ENCODE measurements around the gene SPTBN2. TPM values are rescaled to one million over a fixed set of nuclear protein-coding genes. Genes with fewer than 3 reads are reported as not detected.
"Not testable (repeated sequence)": the region's sequence is repeated elsewhere in the genome, so short reads cannot be mapped to it uniquely, and the experiment has no call there.

SPTBN2 gene
- polyA plus RNA-seq, 3 donors: 51.2 to 65.8 (median 52.4) TPM

DNA sequence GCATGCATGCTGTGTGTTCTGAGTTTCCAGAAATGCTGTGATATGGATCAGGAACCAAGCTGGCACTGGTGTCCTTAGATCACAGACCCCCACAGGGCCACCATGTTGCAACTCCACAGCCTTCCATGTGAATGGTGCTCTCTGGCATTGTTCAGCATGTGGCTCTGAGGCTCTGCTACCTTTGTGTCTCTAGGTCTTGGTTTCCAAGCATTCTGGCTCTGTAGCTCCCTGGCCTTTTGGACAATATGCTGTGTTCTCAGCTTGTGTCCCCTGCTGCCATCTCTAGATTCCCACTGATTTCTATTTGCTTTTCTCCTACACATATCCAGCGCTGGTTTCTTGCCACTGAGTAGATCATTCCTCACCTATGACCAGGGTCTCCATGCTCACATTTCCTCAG is 3.9 kb downstream of the SPTBN2 start:
- no peak for DNase-seq (ENCODE audit: low read depth in 3 of 3, low spot score in 2 of 3)

DNA sequence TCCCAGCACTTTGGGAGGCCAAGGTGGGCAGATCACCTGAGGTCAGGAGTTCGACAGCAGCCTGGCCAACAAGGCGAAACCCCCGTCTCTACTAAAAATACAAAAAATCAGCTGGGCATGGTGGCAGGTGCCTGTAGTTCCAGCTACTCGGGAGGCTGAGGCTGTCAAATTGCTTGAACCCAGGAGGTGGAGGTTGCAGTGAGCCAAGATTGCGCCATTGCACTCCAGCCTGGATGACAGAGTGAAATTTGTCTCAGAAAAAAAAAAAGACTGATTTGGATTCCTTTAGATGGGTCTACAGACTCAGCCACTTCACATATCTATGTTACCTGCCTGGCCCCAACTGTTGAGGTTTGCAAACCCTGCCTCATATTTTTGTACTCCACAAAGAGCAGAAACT is 4.8 kb downstream of the SPTBN2 start:
- not testable (repeated sequence) for DNase-seq (ENCODE audit: low read depth in 3 of 3, low spot score in 2 of 3)

DNA sequence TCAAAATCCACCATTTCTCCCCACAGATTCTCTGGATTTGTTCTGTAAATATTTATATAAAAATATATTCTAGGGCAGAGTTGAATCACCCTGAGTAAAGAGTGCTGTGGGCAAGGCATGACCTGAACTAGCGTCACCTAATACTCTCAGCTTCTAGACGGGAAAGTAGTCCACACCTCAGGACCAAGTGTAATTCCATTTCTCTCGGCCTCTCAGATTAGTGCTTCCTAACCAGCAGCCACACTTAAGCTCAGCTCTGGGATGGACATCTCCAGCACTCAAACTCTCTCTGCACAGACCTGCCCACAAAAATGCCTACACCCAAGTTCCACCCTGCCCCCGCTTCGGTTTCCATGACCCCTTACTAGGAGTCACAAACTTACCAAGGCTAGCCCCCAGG is 5.3 kb downstream of the SPTBN2 start:
- no peak for DNase-seq (ENCODE audit: low read depth in 3 of 3, low spot score in 2 of 3)

DNA sequence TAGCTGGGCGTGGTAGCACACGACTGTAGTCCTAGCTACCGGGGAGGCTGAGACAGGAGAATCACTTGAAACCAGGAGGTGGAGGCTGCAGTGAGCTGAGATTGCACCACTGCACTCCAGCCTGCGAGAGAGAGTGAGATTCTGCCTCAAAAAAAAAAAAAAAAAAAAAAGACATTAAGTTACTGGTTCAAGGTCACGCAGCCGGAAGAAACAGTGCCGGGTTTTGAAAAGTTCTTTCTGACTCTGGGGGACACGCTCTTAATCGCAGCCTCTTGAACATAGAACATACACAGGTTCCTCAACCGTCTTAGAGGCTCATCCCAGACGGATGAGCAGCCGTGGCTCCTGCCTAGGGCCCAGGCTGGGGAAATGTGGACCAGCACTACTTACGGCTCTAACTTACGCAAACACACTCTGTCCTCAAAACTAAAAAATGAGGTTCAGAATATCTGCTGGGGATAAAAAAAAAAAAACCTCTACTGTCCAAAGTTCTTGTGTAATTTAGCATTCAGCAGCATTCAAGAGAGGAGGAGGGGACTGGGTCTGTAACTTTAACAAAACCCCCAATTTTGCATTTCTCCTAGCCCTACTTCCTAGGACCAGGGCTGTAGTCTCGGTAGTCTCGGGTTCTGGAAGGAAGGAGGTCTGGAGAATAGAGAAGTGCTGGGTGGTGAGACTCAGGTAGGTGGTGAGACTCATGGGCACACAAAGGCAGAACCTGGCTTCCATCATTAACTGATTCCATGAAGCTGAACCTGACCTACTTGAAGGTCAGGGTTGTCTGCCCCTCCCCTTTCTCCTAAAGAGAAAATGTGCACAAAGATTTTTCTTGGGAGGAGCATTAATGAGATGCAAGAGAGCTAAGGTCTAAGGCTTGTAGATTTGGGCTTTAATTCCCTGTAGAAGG is 6.0 kb downstream of the SPTBN2 start:
- no peak for DNase-seq (ENCODE audit: low read depth in 3 of 3, low spot score in 2 of 3)

DNA sequence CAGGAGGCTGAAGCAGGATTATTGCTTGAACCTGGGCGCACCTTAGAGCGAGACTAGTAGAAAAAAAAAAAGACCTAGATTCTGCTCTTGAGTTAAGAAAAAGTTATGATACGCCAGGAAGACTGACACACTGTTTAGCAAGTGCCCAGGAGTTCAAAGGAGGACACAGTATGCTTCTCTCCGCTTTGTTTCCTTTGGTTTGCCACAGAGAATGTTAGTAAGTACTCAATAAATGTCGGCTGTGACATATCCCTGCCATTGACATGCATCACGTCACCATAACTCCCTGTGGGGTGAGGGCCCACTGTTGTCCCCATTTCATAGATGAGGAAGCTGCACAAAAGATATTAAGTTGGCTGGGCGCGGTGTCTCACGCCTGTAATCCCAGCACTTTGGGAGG is 7.1 kb downstream of the SPTBN2 start:
- DNase-seq (ENCODE audit: low read depth in 3 of 3, low spot score in 2 of 3): no peak

DNA sequence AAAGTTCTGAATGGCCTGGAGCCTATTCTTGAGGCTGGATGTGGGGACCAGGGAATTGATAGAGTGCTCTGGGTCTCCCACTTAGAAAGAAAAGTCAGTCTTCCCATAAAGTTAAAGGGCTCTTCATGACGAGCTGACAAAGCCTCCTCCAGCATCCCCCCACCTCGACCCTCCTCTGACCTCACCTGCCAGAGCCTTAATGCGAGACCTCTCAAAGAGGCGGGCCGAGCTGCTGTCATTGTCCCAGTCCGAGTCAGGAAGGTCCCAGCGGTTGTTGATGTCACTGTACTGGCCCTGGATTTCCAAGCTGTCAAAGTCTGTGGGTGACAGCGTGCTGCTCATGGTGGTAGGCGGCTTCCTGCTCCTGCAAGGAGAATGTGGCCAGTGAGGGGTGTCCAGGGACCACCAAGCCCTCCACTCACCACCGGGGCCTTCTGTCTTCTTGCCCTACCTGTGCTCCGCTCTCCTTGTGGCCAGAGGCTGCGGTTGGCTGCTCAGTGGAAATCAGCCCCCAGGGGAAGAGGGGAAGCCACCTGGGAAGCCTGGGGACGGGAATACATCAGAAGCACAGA is 8.0 kb downstream of the SPTBN2 start:
- DNase-seq (ENCODE audit: low read depth in 3 of 3, low spot score in 2 of 3): no peak

DNA sequence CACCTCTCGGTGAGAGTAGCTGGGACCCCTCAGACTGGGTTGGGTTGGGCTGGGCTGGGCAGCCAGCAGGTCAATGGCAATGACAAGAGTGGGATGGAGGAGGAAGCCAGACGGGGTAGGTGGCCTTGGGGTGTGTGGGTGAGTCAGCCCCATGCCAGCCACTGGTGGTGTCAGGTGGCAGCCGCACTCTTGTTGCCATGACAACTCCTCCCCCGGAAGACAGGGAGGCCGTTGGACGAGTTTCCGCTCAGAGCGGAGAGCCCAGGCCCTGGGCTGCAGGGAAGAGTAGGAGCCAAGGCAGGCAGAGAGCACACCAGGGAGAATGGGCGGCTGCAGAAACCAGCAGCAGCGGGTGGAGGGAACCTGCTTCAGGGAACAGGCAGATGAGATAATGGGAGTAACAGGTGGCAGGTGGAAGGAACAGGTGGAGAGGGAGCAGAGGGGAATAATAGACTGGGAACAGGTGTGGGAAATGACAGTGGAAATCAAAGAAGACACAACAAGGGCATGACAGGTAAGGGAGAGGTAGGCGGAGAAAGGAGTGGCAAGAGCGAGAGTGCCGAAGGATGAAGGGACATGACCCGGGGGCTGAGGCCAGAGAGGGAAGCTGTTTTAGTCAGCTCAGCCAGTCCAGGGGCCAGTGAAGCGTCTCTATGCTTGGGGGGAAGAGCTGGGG is 8.7 kb downstream of the SPTBN2 start:
- peak in 1 of 3 donors; percentile 71 for DNase-seq (ENCODE audit: low read depth in 3 of 3, low spot score in 2 of 3)

DNA sequence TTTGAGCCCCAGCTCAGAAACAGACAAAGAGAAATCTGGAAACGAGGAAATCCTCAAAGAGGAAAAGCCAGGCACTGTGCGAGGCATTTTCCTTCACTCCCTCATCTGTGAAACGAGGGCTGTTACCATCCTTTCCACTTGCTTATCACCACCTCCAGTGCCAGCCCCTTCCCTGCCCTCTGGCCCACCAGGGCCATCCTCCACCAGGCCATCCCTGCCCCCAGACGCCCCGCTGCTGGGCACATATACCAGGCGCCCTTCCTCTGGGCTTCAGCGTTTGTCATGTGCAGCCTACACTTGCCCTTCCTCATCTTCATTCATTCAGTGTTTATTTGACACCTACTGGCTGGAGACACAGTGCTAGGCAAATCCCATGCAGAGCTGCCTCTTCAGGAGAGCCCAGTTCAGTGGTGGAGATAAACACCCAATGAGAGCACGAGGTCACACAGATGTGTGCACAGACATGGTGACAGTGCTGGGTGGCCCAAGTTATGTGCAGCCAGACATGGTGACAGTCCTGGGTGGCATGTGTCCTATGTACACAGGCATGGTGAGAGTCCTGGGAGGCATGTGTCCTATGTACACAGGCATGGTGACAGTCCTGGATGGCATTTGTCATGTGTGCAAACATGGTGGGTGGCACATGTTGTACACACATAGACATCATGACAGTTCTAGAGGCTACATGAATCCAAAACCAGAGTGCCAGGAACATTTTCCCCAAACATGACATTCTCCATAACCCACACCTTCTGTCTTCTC is 9.7 kb downstream of the SPTBN2 start:
- DNase-seq (ENCODE audit: low read depth in 3 of 3, low spot score in 2 of 3): no peak

DNA sequence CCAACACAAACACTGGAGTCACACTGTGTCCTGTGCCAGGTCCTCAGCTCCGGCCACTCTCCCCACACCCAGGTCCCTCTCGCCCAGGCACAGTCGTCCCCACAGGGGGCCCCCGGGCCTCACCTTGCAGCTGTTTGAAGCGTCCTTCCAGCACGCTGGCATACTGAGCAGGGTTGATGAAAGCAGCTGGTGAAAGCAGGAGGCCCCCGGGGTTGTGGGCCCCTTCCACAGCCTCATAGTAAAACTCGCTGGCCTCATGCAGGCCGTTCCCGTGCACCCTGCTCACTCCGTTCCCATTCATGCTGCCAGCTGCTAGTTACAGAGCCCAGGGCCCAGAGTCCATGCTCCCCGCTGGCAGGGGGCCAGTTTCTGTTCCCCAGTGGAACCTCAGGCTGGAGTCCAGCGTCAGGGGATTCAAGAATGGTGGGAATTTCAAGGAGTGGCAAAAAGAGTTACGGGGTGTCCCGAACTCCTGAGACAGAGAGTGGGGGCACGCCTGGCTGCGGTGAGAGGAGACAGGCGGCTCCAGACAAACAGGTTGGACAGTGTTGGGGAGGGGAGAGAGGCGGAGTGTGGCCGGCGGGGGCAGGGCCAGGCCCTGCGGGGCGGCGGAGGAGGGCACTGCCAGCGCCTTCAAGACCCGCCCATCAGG is 10.6 kb downstream of the SPTBN2 start:
- DNase-seq (ENCODE audit: low read depth in 3 of 3, low spot score in 2 of 3): no peak

DNA sequence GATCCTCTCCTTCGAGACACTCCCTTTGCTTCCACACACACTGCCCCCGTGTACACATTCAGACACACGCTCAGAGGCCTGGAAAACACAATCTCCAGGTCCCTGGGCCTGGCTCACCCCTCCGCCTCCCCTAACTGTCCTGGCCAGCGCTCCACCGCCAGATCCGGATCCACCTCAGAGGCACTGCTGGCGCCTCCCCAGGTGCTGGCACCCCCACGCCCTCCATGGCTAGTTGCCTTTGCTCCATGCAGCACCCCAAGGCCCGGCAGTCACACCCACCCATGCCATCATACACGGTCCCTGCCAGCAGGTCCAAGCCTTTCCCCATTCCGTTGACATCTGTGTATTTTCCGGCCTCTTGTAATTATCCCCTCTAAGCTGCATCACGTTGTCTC is 11.1 kb downstream of the SPTBN2 start:
- DNase-seq (ENCODE audit: low read depth in 3 of 3, low spot score in 2 of 3): no peak

DNA sequence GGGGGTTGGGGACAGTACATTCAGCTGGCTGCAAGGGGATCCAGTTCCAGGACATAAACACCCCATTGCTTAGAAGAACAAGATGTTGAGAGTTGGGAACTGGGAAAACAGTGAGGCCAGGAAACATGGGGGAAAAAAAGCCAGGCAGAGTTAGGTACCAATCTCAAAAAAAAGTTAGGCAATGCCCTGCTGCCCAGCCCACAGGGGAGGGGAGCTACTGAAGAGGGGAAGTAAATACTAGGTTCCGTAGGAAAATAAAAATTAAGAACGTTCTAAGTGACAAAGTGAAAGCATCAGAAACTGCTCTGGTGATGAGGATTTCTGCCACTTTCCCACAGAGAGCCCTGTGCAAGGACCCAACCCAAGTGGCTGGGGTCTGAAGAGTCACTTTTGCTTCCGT is 12.0 kb downstream of the SPTBN2 start:
- no peak for DNase-seq (ENCODE audit: low read depth in 3 of 3, low spot score in 2 of 3)

DNA sequence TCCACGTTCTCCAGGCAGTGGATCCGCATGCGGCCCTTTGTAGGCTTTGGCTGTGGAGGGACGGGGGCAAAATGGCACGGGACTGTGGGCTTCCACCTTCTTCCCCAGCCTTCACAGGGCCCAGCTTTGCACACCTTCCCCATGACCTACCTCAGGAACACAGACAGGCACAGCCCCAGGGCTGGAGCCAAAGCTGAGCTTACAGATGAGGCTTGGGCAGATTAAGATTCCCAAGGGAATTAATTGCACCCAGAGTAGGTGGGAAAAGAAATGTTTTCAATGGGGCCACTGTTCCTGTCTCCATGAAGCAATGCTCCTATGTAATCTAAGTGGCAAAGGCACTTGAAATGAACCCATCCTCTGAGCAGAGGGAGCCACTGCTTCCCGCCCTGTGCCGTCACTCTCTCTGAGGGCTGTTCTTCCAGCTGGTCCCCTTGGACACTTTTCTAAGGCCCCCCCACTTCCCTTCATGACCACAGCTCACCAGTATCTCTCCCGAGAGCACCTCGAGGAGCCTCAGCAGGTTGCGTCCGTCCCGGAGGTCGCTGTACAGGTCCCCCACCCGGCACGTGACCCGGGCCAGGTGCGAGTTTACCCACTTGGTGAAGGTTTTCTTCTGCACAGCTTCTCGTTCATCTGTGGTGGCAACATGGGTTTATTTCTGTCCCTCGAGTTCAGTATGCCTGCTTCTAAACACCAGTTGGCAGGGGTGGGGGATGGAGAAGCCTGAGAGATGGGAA is 13.5 kb downstream of the SPTBN2 start:
- DNase-seq (ENCODE audit: low read depth in 3 of 3, low spot score in 2 of 3): no peak

DNA sequence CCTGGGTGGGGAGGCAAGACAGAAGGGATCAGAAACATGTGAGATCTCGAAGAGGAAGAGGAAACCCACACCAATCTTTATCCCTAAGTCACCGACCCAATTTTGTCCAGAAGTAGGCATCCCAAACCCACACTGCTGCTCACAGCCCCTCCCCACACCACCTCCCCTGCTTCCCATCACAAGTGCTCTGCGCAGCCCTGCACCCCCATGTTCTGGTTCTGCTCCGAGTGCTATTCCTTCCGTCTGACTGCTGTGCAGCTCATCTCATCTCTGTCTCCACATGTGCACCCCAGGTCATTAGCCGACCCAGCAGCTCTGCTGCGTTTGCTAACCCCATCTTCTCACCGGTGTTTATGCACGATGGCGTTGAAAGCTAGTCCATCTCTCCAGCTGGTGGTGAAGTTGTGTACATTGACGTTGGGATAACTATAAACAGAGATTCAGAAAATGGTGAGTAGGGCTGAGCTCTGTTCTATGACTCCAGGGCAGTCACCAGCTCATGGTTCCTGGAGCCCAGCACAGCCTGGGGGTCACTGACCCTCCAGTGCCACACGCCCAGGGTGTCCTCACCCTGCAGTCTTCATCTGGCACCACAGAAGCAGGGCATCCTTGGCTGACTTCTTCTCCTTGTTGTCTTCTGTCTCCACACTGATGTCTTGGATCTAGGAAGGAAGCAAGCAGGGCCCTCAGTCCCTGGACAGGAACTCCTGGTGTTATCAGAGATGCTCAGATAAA is 15.1 kb downstream of the SPTBN2 start:
- no peak for DNase-seq (ENCODE audit: low read depth in 3 of 3, low spot score in 2 of 3)

DNA sequence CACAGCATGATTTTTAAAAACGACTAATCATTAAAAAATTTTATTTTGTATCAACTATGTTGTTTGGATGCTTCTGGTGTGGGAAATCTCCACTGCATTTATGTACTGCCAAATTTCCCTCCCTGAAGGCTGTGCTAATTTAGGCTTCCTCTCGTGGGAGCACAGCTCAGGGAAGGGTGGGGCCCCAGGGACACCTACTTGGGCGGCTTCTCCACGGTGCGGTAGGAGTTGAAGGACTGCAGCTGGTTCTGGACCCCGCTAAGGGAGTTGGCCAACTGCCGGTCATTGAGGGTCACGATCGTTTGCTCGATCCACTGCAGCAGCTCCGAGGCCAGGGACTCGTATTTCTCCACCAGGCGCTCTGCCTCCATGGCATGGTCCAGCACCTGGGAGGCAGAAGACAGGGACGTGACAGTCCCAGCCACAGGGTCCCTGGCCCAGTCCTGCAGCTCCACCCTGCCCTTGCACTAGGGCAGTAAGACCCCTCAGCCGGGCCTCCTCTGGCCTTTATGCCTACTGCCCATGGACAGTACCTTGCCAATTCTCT is 18.6 kb downstream of the SPTBN2 start:
- no peak for DNase-seq (ENCODE audit: low read depth in 3 of 3, low spot score in 2 of 3)

DNA sequence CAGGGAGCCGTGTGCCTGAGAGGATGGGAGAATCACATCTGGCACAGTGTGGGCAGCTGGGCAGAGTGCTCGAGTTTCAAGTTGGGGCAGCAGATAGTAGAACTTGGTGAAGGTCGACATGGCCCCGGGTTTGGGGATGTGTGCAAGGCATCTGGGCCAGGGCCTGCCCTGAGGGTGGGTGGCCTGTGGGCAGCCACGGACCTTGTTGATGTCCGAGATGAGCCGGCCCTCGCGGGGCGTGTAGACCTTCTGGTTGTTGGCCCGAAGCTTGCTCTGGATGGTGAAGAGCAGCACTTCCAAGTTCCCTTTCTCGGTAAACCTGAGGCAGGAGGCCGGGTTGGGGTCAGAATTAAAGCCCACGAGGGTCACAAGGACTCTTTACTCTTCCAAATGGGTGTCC is 20.3 kb downstream of the SPTBN2 start:
- no peak for DNase-seq (ENCODE audit: low read depth in 3 of 3, low spot score in 2 of 3)

DNA sequence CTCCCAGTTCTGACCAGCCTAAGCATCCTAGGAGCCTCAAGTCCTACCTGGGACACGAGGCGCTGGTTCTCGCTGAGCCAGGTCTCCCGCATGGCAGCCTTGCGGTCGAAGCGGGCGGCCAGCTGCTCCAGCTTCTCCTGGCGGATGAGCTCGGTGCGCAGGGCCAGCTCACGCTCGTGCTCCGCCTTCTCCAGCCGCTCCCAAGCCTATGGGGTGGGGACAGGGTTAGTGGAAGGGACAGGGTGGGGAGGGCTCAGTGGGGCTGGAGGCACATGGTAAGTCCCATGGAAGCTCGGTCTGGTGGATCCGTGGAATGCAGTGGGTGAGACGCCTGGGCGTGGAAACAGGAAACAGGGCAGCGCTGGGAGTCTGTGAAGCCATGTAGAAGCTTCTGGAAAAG is 20.9 kb downstream of the SPTBN2 start:
- DNase-seq (ENCODE audit: low read depth in 3 of 3, low spot score in 2 of 3): no peak

DNA sequence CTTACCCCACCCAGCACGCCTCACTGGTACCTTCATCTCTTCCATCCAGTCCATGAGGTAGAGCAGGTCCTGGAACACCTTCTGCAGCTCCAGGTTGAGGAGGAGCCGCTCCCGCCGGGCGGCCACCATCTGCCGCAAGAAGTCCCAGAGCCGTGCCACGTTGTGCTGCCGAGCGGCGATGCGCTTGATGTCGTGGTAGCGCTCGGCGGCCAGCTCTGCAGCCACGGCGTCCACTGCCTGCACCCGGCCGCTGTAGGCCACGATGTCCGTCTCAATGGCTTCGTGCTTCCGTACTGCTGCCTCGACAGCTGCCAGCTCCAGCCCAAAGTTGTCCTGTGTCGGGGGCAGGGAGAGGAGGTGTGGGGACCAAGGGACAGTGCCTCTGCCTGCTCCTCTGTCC is 21.5 kb downstream of the SPTBN2 start:
- no peak for DNase-seq (ENCODE audit: low read depth in 3 of 3, low spot score in 2 of 3)

DNA sequence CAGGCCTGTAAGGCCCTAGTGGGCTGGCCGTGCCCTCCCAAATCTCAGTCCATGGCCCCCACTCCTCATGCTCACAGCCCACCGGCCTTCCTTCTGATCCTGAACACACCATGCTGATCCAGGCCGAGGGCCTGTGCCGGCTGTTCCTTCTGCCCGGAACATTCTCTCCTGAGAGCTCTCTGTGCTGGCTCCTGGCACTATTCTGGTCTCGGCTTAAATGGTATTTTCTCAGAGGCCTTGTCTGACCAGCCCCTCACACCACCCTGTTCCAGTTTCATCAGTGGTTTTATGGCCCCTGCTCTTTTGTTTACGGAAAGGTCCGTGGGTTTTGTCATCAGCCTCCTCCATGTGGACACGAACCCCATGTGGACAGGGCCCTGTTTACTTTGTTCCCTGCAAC is 22.0 kb downstream of the SPTBN2 start:
- no peak for DNase-seq (ENCODE audit: low read depth in 3 of 3, low spot score in 2 of 3)
